ENCODE results near the gene FALEC.
"Not testable (repeated sequence)": the region's sequence is repeated elsewhere in the genome, so short reads cannot be mapped to it uniquely, and the experiment has no call there.

Gene FALEC

GRCh38 chr1:150581962-150582361 lies 66.4 kb downstream of the FALEC start:
- H3K36me3 ChIP-seq (ENCODE audit: control insufficient read depth in 2 of 2, insufficient read depth in 2 of 2, low read length in 2 of 2) = peaks cover 0 to 11% of the 10 kb centered on the region in 2 donors
- H3K27me3 ChIP-seq (ENCODE audit: control insufficient read depth in 1 of 2, insufficient read depth in 2 of 2, low read length in 2 of 2); H3K9me3 ChIP-seq (ENCODE audit: control insufficient read depth in 2 of 2, low read length in 2 of 2); H3K4me3 ChIP-seq (ENCODE audit: low read length in 2 of 2); H3K4me1 ChIP-seq (ENCODE audit: control insufficient read depth, insufficient read depth, low read length); H3K27ac ChIP-seq (ENCODE audit: low read length); H3K9ac ChIP-seq (ENCODE audit: low read length in 2 of 2): not testable (repeated sequence)

DNA sequence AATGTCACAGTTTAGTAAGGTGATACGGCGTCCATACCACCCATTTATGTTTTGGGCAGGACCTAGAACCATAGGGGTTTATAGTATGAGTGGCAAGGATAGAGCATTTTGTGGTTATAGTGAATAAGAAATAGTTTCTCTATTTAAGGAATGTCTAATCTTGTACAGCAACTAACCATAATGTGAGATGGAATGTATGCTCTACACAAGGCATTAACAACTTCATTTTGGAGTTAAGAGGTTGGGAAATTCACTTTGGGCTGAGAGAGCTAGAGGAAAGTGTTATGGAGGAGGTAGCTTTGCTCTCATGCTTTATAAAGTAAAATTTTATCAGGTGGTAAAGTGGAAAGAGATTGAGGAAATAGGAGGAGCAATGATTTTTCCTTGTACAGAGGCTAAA lies 66.8 kb downstream of the FALEC start:
- H3K9me3 ChIP-seq (ENCODE audit: control insufficient read depth in 2 of 2, low read length in 2 of 2) = no peaks in the 10 kb centered on the region
- no peaks in the 10 kb centered on the region for H3K27me3 ChIP-seq (ENCODE audit: control insufficient read depth in 1 of 2, insufficient read depth in 2 of 2, low read length in 2 of 2)
- no peak overlapping the region for H3K4me3 ChIP-seq (ENCODE audit: low read length in 2 of 2)
- peaks cover 0 to 6% of the 10 kb centered on the region in 2 donors for H3K36me3 ChIP-seq (ENCODE audit: control insufficient read depth in 2 of 2, insufficient read depth in 2 of 2, low read length in 2 of 2)
- H3K27ac ChIP-seq (ENCODE audit: low read length) = no peak overlapping the region
- no peak overlapping the region for H3K9ac ChIP-seq (ENCODE audit: low read length in 2 of 2)
- H3K4me1 ChIP-seq (ENCODE audit: control insufficient read depth, insufficient read depth, low read length) = peaks cover 5% of the 10 kb centered on the region

All from stomach smooth muscle (tissue), 2 donors.